Lower leg skin (tissue), 3 donors: ENCODE measurements around the gene TAPT1.

ENCODE experiments used
- CTCF ChIP-seq, 3 donors: fragments of 450-650 bp; IDR thresholded peaks; one replicate each; pipeline ENCODE4 v1.5.1; 2016; ENCODE audit warnings: antibody characterized with exemption in 3 of 3, mild to moderate bottlenecking in 3 of 3, moderate library complexity in 2 of 3
- POLR2A ChIP-seq, 2 donors: fragments of 450-650 bp; IDR thresholded peaks; one replicate each; pipeline ENCODE4 v1.6.1; 2016 to 2017; ENCODE audit warnings: antibody characterized with exemption in 2 of 2, mild to moderate bottlenecking in 1 of 2, moderate library complexity in 1 of 2

- TF ChIP-seq POLR2A (IDR thresholded peaks at IDR 0.05) (no peak), CTCF (IDR thresholded peaks at IDR 0.05) (no peak)
These were observed 22.3 kb upstream of the TAPT1 start for GRCh38 chr4:16248605-16249004.
